Ammon's horn (tissue), 1 donor: ENCODE data around the gene HJV.

Source experiments
- DNase-seq: peaks from one replicate; pipeline ENCODE4 v3.0.0-alpha.2; 2016; ENCODE audit warnings: low spot score

The HJV gene

GRCh38 chr1:145975216-145975615, 46.3 kb downstream of the HJV start:
- DNase-seq, result no peak

- no peak for DNase-seq
Observed at GRCh38 chr1:145974721-145975120, 46.8 kb downstream of the HJV start.

GRCh38 chr1:145972580-145972979, 49.0 kb downstream of the HJV start:
- no peak for DNase-seq
